ENCODE measurements around the gene PRKCE.
A peak's percentile ranks its signal among the peaks of the same experiment; 100 is the strongest.

The PRKCE gene

DNA sequence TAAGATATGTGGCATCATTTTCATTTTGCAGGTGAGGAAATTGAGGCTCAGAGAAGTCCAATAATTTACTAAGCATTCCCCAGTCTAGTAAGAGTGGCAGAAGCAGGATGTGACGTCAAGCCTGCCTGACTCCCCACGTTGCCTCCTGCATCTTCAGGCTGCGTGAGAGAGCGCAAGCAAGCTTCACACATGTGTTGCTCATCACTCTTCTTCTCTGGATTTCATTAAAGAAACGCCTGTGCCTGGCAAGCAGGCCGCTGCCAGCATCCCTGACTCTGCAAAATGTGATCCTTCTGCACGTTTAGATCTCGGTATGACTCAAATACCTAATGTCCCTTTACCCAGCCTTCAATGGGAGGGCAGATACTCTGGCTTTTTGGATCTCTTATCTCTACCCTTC is 96.8 kb downstream of the PRKCE start:
- TF ChIP-seq GATA2 (IDR thresholded peaks at IDR 0.05; ENCODE audit: low read depth, low read length) (no peak), GATA3 (IDR thresholded peaks at IDR 0.05; ENCODE audit: low read depth, low read length) (no peak)

DNA sequence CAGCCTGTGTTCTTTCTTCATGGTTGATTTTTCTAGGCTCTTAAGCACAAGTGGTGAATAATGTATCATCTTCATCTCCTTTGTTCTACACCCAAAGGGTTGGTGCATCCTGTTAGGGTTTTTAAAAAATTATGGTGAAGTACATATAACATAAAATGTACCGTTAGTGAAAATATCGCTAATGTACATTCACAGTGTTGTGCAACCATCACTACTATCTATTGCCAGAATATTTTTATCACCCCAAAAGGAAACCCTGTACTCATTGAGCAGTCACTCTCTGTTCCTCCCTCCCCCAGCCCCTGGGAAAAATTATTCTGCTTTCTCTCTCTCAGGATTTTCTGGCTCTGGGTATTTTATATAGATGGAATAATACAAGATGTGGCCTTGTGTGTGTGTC is 98.5 kb downstream of the PRKCE start:
- no peak for TF ChIP-seq GATA2 (IDR thresholded peaks at IDR 0.05; ENCODE audit: low read depth, low read length)
- no peak for TF ChIP-seq GATA3 (IDR thresholded peaks at IDR 0.05; ENCODE audit: low read depth, low read length)

DNA sequence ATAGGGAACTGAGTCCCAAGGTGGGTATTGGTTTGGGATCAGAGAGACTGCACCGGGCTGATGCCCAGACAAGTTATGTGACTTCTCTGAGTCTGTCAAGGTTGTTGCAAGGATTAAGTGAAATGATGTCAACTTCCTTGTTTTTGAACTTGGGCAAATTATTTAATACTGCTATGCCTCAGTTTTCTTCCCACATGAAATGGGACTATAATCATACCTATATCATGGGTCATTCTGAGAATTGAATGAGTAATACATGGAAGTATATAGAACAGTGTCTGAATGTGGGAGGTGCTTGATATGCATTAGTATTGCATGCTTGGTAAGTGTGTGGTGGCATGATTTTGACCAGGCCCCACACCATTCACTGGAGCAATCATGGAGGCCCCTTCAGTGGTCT is 99.0 kb downstream of the PRKCE start:
- TF ChIP-seq GATA2 (IDR thresholded peaks at IDR 0.05; ENCODE audit: low read depth, low read length) (no peak), GATA3 (IDR thresholded peaks at IDR 0.05; ENCODE audit: low read depth, low read length) (no peak)

DNA sequence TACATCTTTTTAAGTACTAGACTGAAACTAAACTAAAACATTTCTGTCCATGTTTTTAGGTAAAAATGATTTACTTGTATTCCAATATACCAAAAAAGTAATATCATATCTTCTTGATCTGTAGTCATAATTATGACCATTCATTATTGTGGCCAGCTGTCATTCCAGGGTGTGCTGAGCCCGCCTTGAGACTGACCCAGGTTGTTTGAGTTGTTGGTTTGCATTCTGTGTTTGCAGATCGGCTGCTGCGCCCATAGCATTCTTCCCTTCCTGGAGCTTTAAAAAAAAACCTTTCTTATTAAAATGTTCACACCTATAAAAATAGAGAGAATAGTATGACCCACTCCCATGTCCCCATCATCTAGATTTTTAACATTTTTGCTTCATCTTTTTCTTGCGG is 101.9 kb downstream of the PRKCE start:
- TF ChIP-seq GATA2 (IDR thresholded peaks at IDR 0.05; ENCODE audit: low read depth, low read length) = no peak
- no peak for TF ChIP-seq GATA3 (IDR thresholded peaks at IDR 0.05; ENCODE audit: low read depth, low read length)

DNA sequence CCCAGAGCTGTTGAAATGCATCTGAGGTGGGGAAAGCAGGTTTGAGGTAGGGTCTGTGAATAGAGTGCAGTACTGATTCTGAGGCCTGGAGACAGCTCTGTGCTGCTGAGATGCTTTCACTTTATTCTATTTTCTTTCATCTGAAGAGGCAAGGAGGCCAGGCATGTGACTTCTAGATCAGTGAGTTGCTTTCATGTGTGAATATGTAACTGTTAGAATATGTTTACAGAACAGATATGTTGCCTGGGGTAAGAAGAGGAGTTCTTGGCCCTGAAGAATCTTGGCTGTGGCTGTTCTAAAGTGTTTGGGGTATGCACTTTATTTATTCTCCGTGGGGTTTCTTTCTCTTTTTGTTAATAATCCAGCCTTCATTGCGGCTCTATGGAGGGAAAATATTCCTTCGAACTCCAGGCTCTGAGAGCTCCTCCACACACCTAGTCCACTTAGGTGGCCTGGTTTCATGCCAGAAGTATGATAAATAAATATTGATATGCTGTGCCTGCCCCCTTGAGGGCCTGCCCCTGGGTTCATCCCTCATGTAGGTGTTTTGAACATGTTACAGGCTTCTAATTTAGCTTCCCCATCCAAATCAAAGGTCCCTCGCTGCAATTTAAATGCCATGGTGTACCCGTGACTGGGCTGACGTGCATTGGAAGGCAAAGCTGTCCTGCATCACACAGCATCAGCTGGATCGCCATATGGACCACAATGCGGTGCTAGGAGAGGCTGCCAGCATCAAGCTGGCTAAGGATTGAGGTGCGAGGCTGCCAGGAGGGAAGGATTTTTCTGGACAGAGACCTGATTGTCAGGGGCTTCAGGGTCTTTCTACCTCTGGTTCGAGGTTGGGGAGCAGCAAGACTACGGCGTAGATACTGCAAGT is 102.9 kb downstream of the PRKCE start:
- no peak for TF ChIP-seq GATA3 (IDR thresholded peaks at IDR 0.05; ENCODE audit: low read depth, low read length)
- no peak for TF ChIP-seq GATA2 (IDR thresholded peaks at IDR 0.05; ENCODE audit: low read depth, low read length)

DNA sequence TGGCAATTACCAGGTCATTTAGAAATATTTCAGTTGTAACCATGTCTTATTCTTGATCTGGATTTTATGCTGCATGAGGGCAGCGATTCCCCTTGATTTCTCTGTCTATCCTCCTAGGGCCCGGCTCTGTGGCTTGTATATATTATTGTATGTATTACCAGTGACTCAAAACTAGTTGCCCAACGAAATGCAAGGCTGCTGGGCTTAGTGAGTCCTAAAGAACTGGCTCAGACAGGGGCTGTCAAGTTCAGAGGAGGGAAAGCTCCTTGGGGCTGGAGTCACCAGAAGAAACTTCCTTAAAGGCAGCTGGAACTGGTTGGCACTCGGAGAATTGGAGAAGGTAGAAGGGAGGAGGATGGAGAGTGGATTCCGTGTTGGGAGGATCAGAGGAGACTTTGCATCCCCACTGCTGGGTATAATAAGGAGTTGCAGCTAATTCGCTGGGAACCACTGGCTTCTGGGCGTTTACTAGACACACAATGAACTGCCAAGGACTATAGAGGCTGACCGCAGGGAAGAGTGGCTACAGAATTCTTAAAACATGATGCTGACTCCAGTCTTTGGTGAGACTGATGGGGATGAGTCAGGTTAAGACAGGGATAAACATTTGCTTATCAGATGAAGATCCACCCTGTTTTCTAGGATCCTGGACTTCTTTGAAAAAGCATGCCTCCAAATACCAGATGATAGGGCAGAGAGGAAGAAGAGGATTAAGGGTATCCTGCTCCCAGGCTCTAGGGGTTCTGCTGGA is 104.3 kb downstream of the PRKCE start:
- TF ChIP-seq GATA3 (IDR thresholded peaks at IDR 0.05; ENCODE audit: low read depth, low read length) (no peak), GATA2 (IDR thresholded peaks at IDR 0.05; ENCODE audit: low read depth, low read length) (no peak)

DNA sequence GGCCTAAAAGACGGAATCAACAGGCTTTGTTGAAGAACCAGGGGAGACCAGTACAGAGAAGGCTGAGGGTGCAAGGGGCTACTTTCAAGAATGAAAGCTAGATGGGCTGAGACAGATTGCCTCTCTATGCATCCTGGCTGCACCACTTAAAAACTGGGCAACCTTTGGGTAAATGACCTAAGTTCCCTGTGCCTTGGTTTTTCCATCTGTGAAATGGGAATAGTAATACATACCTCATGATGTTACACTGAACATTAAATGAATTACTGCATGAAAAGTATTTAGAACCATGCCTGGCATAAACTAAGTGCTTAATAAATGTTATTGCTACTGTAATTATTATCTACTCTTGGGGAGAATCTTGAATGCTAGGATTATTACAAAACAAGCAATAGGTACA is 106.5 kb downstream of the PRKCE start:
- no peak for TF ChIP-seq GATA3 (IDR thresholded peaks at IDR 0.05; ENCODE audit: low read depth, low read length)
- no peak for TF ChIP-seq GATA2 (IDR thresholded peaks at IDR 0.05; ENCODE audit: low read depth, low read length)

DNA sequence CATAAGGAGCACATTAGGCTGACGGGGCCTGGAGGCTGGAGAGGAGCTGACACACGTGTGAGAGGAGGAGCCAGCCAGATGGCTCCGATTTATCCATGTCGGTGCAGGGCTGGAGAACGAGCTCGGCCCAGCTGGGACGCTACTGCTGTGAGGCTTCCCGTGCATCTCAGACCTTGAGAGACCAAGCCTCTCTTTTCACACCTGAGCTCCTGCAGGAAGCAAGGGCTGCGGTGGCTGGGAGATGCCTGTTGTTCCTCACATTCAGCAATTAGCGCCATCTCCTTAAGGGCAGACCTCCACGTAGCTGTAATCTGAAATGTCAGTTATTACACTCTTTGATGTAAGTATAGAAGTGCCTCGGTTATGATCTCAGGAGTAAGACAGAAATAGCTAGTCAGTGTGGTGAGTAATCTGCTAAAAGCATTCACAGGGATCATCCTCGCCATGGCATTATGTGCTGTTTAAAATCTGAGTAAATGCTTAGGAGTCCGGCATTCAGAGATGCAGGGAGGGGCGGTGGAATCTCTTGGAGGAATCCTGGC is 107.9 kb downstream of the PRKCE start:
- TF ChIP-seq GATA2 (IDR thresholded peaks at IDR 0.05; ENCODE audit: low read depth, low read length) (0 out of 2 replicates have a peak, but pooled peaks have one; percentile 21), GATA3 (IDR thresholded peaks at IDR 0.05; ENCODE audit: low read depth, low read length) (no peak)

DNA sequence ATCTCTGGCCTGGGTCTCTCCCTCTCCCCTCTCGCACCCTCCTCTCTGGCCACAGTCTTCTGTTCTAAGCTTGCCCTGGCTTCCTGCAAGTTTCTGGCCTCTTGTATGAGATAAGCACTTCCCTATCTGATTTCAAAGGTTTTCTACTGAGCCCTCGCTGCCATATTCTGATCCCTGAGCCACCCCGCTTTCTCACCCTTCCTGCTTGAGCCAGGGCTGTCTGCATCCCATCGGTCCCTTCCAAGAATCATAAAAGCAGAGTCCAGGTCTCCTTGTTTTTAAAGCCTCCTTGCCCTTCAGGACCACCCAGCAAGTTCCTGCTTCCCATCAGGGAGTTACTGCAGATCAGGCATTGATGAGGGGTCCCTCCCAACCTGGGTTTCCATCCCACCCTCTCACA is 110.2 kb downstream of the PRKCE start:
- TF ChIP-seq GATA3 (IDR thresholded peaks at IDR 0.05; ENCODE audit: low read depth, low read length) = no peak
- TF ChIP-seq GATA2 (IDR thresholded peaks at IDR 0.05; ENCODE audit: low read depth, low read length) = 0 out of 2 replicates have a peak, but pooled peaks have one; percentile 18

DNA sequence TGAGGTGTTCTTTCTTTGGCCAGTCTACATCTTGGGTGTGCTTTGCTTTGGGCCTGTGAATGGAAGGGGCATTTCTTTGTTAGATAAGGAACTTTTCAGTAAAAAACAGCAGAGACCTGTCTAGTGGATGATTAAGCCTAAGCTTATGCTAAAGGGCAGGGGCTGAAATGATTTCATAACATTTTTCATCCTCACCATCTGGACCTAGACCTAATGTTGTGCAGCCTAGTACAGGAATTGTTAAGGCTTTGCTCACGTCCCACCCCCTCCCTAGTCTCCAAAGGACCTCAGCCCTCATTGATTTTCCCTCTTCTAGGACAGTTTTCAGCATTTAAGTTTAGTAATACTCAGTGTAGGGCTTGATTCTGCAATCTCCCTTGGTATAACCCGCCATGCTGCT is 111.8 kb downstream of the PRKCE start:
- TF ChIP-seq GATA2 (IDR thresholded peaks at IDR 0.05; ENCODE audit: low read depth, low read length) (no peak), GATA3 (IDR thresholded peaks at IDR 0.05; ENCODE audit: low read depth, low read length) (no peak)

DNA sequence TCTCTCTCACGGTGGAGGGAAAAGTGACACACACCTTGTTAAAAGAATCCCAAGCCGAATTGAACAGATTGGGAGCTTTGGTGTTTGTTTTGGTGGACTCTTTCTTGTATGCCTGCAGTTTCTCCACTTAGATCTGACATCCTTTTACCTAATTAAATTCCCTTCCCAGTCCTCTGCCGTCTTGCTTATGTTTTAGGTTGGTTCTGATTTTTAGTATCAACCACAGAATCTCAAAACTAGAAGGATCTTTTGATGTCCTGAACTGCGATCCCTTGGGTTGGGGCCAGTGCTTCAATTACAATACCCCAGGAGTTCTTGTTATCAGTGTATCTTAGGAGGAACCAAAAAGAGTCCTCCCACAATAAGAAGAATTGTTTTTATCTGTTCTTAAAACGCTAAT is 112.3 kb downstream of the PRKCE start:
- no peak for TF ChIP-seq GATA2 (IDR thresholded peaks at IDR 0.05; ENCODE audit: low read depth, low read length)
- TF ChIP-seq GATA3 (IDR thresholded peaks at IDR 0.05; ENCODE audit: low read depth, low read length) = no peak

DNA sequence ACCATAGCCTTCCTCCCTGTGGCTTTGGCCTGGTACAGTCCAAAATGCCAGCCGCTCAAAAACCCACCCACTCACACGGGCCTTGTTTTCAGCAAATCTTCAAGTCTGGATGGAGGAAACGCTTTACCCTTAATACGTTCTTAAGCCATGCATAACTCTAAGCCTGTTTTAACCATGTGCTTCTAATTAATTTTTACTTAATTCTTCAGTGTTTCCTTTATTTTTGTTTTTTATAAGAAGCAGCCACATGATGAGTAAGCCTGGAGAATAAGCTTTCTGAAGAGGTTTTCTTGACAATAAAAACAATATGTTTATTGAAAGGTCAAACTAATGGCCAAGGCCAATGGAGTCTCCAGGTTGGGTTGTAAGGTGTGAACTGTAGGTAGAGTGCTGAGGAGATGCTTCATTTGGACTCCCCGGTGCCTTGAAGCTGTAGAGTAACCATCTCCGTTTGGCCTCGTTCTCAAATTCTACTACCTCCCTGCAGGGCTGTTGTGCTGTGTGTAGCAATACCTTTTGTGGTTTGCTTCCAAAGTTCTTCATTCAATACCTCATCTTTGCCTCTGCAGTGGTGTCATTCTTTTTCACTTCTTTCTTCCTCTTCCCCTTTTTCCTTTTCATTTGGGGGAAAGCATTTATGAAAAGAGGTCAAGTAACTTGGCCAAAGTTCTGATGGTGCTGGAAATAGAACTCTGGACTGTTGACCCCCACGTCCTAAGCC is 113.7 kb downstream of the PRKCE start:
- no peak for TF ChIP-seq GATA3 (IDR thresholded peaks at IDR 0.05; ENCODE audit: low read depth, low read length)
- TF ChIP-seq GATA2 (IDR thresholded peaks at IDR 0.05; ENCODE audit: low read depth, low read length) = no peak

DNA sequence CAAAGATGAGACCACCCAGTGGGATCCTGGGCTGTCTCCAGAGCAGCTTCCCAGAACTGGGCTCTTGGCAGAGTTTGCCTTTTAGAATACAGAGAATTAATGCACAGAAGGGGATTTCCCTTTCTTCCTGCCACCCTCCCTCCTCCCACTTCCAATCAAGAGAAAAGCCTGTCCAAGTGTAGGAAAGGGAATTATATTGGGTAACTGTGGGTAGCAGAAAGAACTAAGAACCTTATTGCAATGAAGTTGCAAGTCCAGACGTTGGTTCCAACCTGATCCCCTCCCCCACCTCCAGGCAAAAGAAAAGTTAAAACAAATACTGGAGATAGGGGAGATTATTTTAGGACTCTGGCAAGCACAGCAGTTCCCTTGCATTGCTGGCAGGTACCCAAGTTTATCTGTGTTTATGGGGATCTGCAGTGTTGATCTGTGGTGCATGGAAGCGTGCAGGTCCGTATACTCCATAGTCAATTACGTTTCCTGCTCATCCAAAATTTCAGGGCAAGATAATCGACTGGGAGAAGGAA is 114.3 kb downstream of the PRKCE start:
- TF ChIP-seq GATA2 (IDR thresholded peaks at IDR 0.05; ENCODE audit: low read depth, low read length) = peak; percentile 95
- TF ChIP-seq GATA3 (IDR thresholded peaks at IDR 0.05; ENCODE audit: low read depth, low read length) = no peak

DNA sequence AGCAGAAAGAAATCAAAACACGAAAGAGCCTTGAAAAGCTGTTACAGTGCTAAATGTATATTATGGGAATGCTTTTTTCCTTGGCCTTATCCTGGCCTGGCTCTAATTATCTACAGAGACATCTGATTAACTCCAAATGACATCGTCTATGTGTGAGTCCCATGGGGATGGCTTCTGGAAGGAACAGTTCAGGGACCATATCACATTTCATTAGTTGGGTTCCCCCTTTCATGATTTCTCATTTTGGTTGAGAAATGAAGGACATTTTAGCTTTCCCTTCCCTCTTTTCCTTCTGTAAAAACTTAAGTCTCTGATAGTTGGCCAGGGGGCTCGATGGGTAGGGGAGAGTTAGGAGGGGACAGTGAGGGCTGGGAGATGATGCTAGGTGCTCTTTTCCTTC is 116.7 kb downstream of the PRKCE start:
- TF ChIP-seq GATA3 (IDR thresholded peaks at IDR 0.05; ENCODE audit: low read depth, low read length) (no peak), GATA2 (IDR thresholded peaks at IDR 0.05; ENCODE audit: low read depth, low read length) (no peak)
